ENCODE measurements around the gene CYP26B1.

The CYP26B1 gene

DNA sequence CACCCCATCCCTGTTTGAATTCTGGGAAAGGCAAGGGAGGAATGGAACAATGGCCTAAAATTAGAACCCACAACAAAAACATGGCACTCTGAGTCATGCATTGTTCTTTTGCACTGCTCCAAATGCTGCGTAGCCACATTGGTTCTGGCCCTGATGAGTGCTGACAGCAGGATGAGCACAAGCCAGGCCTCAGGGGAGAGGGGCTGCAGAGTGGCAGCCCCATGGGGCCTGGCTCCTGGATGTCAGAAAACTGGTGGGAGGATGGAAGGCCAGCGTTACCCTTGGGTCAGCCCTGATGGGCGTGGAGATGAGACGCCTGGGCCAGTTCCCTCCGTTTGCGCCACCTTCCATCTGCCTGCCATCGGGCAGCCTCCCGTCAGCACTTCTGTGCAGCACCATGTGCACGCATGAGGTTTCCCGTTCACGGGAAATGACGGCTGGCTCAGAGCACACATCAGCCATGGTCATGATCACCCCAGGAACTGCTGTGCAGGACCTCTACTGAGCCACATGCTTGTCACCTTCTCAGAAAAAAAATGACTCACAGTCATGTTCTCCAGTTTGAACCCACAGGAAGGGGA lies 65.6 kb downstream of the CYP26B1 start:
- TF ChIP-seq, protein P1, sequence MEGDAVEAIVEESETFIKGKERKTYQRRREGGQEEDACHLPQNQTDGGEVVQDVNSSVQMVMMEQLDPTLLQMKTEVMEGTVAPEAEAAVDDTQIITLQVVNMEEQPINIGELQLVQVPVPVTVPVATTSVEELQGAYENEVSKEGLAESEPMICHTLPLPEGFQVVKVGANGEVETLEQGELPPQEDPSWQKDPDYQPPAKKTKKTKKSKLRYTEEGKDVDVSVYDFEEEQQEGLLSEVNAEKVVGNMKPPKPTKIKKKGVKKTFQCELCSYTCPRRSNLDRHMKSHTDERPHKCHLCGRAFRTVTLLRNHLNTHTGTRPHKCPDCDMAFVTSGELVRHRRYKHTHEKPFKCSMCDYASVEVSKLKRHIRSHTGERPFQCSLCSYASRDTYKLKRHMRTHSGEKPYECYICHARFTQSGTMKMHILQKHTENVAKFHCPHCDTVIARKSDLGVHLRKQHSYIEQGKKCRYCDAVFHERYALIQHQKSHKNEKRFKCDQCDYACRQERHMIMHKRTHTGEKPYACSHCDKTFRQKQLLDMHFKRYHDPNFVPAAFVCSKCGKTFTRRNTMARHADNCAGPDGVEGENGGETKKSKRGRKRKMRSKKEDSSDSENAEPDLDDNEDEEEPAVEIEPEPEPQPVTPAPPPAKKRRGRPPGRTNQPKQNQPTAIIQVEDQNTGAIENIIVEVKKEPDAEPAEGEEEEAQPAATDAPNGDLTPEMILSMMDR (IDR thresholded peaks at IDR 0.05), result no peak
- Histone ChIP-seq H3K4me3 (no peak overlapping the region), H3K36me3 (no peaks in the 10 kb centered on the region), H3K9me3 (no peaks in the 10 kb centered on the region), H3K27ac (no peak overlapping the region), H3K4me1 (no peaks in the 10 kb centered on the region), H3K27me3 (peaks cover 0 to 16% of the 10 kb centered on the region in 2 donors)
- intact Hi-C loops (cut with DNase I; ENCODE audit: low total_unique reads), result no loop called here
- DNase-seq, result no peak

DNA sequence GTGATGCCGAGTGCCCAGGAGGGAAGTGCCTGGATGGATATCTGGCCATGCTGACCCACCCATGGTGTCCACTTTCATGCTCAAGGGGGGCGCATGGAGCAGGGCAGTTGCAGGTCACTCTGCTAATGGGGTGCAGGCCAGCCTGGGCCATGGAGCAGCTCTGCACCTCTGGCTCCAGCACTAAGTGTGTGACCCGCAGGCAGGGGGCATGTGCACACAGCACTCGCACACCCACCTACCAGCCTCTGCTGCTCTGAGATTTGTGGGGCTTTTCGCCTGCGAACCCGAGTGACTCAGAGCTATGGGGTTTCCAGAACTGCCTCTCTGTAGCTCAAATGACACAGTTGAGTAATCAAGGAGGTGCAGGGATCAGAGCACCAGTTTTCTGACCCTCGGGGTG lies 66.2 kb downstream of the CYP26B1 start:
- TF ChIP-seq, protein P1 (IDR thresholded peaks at IDR 0.05), result no peak
- H3K27ac ChIP-seq, result no peak overlapping the region
- peaks cover 0 to 16% of the 10 kb centered on the region in 2 donors for H3K27me3 ChIP-seq
- no peaks in the 10 kb centered on the region for H3K4me1 ChIP-seq
- H3K36me3 ChIP-seq, result no peaks in the 10 kb centered on the region
- intact Hi-C loops (cut with DNase I; ENCODE audit: low total_unique reads), result no loop called here
- H3K9me3 ChIP-seq, result no peaks in the 10 kb centered on the region
- DNase-seq, result no peak
- H3K4me3 ChIP-seq, result no peak overlapping the region

DNA sequence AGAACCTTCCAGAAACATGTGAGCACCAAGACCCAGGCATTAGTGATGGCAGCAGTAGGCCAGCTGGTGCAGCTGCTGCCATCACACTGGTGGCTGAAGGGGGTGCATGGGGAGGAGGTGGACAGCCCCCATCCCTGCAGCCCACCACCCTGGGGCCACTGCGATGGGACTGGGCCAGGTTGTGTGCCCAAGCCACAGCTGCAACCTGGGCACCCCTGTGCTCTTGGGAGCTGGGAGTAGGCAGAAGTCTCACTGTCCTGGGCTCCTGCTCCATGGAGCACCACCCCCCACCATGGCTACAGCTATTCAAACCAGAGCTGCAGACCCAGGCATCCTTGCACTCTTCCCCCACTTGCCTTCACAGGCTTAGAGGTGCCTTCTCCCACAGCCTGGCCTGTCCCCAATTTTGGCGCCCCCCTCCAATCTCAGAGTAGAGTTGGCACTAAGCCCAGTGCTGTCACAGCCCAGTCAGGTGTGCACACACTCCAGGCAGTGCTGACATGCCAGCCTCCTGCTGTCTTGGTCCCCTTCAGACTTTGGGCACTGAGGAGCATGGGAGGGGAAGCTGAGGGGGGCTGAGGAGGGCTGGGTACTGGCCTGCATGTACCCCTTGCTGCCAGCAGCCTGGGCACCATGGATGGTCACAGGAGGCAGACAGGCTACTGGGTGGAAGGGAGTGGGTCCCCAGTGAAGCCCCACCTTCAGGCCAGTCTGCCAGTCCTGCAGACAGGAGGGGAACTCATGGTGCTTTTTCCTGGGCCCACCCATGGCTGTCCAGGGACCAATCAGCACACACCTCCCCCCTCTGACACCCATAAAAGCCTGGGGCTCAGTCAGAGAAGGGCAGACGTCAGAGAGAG lies 67.1 kb downstream of the CYP26B1 start:
- intact Hi-C loops (cut with DNase I; ENCODE audit: low total_unique reads), result no loop called here
- H3K9me3 ChIP-seq, result peaks cover 0 to 6% (median 0%) of the 10 kb centered on the region in 3 donors
- no peak overlapping the region for H3K27ac ChIP-seq
- TF ChIP-seq, protein P1 (IDR thresholded peaks at IDR 0.05), result no peak
- peaks cover 0 to 16% of the 10 kb centered on the region in 2 donors for H3K27me3 ChIP-seq
- DNase-seq, result no peak
- H3K36me3 ChIP-seq, result no peaks in the 10 kb centered on the region
- H3K4me1 ChIP-seq, result no peaks in the 10 kb centered on the region
- H3K4me3 ChIP-seq, result no peak overlapping the region

Data from tibial artery (tissue), 4 donors.